Spleen (tissue), 11 donors: ENCODE results near the gene DGAT2. TPM values are rescaled to one million over a fixed set of nuclear protein-coding genes. Genes with fewer than 3 reads are reported as not detected.
A peak's percentile ranks its signal among the peaks of the same experiment; 100 is the strongest.

Experiments
- DNase-seq: peaks from one replicate; pipeline ENCODE4 v3.0.0-alpha.2; 2020
- H3K27ac ChIP-seq, 8 donors: fragments of 200-600 bp; sonication (generic) in 7 of 8; 1 replicate in 4 of 8; 2 replicates in 4 of 8; pipeline versions ENCODE4 v1.5.0 to v1.8.0; 2016 to 2021; ENCODE audit warnings: inconsistent platforms in 4 of 8, mild to moderate bottlenecking in 4 of 8, moderate library complexity in 1 of 8
- H3K27me3 ChIP-seq, 7 donors: fragments of 200-600 bp; sonication (generic) in 6 of 7; replicated peaks in 1 of 7; 1 replicate in 4 of 7; 2 replicates in 3 of 7; pipeline versions ENCODE4 v1.5.0 to v1.8.0; 2016 to 2021; ENCODE audit warnings: inconsistent platforms in 3 of 7, mild to moderate bottlenecking in 1 of 7
- H3K36me3 ChIP-seq, 6 donors: fragments of 200-600 bp; sonication (generic) in 5 of 6; 1 replicate in 4 of 6; 2 replicates in 2 of 6; pipeline versions ENCODE4 v1.5.0 to v1.8.0; 2016 to 2021; ENCODE audit warnings: inconsistent platforms in 2 of 6
- H3K4me1 ChIP-seq, 6 donors: fragments of 200-600 bp; sonication (generic) in 5 of 6; 1 replicate in 3 of 6; 2 replicates in 3 of 6; pipeline versions ENCODE4 v1.5.0 to v1.8.0; 2016 to 2021; ENCODE audit warnings: inconsistent platforms in 3 of 6
- H3K4me3 ChIP-seq, 8 donors: fragments of 200-600 bp; sonication (generic) in 7 of 8; 1 replicate in 4 of 8; 2 replicates in 4 of 8; pipeline versions ENCODE4 v1.5.0 to v1.8.0; 2016 to 2021; ENCODE audit warnings: inconsistent platforms in 4 of 8, mild to moderate bottlenecking in 4 of 8, moderate library complexity in 2 of 8
- H3K9me3 ChIP-seq, 8 donors: fragments of 200-600 bp; sonication (generic) in 7 of 8; 1 replicate in 4 of 8; 2 replicates in 4 of 8; pipeline versions ENCODE4 v1.5.0 to v1.8.0; 2016 to 2021; ENCODE audit warnings: inconsistent platforms in 4 of 8
- CTCF ChIP-seq, 11 experiments: fragments of 200-600 bp in 7 of 11; fragments of 450-650 bp in 4 of 11; sonication (generic) in 4 of 11; IDR thresholded peaks in 8 of 11; conservative IDR thresholded peaks in 3 of 11; 1 replicate in 7 of 11; 2 replicates in 4 of 11; pipeline versions ENCODE4 v1.4.0 to v1.8.0; 2016 to 2021; ENCODE audit warnings: antibody characterized with exemption in 11 of 11, inconsistent platforms in 4 of 11, mild to moderate bottlenecking in 1 of 11
- POLR2A ChIP-seq, 3 donors: fragments of 450-650 bp; IDR thresholded peaks; one replicate each; pipeline ENCODE4 v1.5.1; 2017; ENCODE audit warnings: antibody characterized with exemption in 3 of 3, mild to moderate bottlenecking in 1 of 3
- POLR2AphosphoS5 ChIP-seq, 3 donors: sonication (generic); formaldehyde crosslinking; IDR thresholded peaks; one replicate each; pipeline ENCODE4 v1.5.1; 2017; ENCODE audit warnings: antibody characterized with exemption in 3 of 3
- WGBS, 5 donors: extraction: QIAGEN DNeasy Blood & Tissue Kit in 3 of 5; methylation state at CpG; one replicate each; pipeline versions ENCODE4 v1.1.5 to v1.1.7; 2013 to 2018; 5-methylcytosine and 5-hydroxymethylcytosine counted together
- intact Hi-C: fragments of 100-400 bp; cut with DNase I; formaldehyde crosslinking; loops from one replicate; pipeline ENCODE4 v1.15.0; 2023; ENCODE audit warnings: low total_unique reads
- polyA plus RNA-seq, 3 donors: library from polyadenylated mRNA; stranded (reverse); fragments of 200-250 nt; gene quantifications; one replicate each; pipeline ENCODE4 v1.2.1, GENCODE V29; 2013
- total RNA-seq, 7 donors: library from RNA; depleted of rRNA in 3 of 7; stranded (reverse); fragments of >200 nt in 3 of 7; fragmentation: NEBNext Ultra II Directional in 4 of 7; extraction: Animal tissue kit (Norgen Biotek cat#: 25700) in 4 of 7; gene quantifications; one replicate each; pipeline versions ENCODE4 v1.1.0 to v1.2.1, GENCODE V29; 2016 to 2021
- donor health status: healthy with polysubstance abuse.
- donor health status: DM: no; HTN: no; CAD: no; lungs with moderate emphysema.
- donor health status: DM: no; HTN: no; CAD: no.
- donor health status: Bipolar disorder and iron deficiency.
- donor health status: healthy.
- donor health status: DM: no; HTN: no; CAD: no.
- donor health status: DM: yes; HTN: yes; CAD: no.

Gene DGAT2
- total and polyA plus RNA-seq, 10 donors: 3.5 to 71.7 (median 15.9) TPM

- peak; percentile 72 for DNase-seq
- WGBS, 5 donors: 75 to 81% (median 80%) methylated on average over 12 of the region's 12 CpGs
- no peak overlapping the region for H3K4me3 ChIP-seq
- H3K9me3 ChIP-seq: no peaks in the 10 kb centered on the region
- H3K36me3 ChIP-seq: peaks cover 0 to 46% (median 0%) of the 10 kb centered on the region in 6 donors
- H3K27me3 ChIP-seq: no peaks in the 10 kb centered on the region
- TF ChIP-seq POLR2AphosphoS5 (IDR thresholded peaks at IDR 0.05) (no peak), POLR2A (IDR thresholded peaks at IDR 0.05) (no peak), CTCF (IDR thresholded peaks at IDR 0.05 in 8 of 11, conservative IDR thresholded peaks at IDR 0.05 in 3 of 11) (no peak)
- intact Hi-C loops: loop anchor here (2.0 to 10.0 kb wide), 2 partner anchors 65 to 353 kb away; no protein-coding TSS in a partner anchor
- peak overlapping the region in 5 of 8 donors; percentile 13 to 64 (median 50) for H3K27ac ChIP-seq
- H3K4me1 ChIP-seq: peaks cover 4 to 28% (median 18%) of the 10 kb centered on the region in 6 donors
Observed at GRCh38 chr11:75802021-75802912, 33.7 kb downstream of the DGAT2 start.

GRCh38 chr11:75802913-75803820 is 34.6 kb downstream of the DGAT2 start:
- H3K27ac ChIP-seq: peak overlapping the region in 1 of 8 donors; percentile 60
- H3K4me3 ChIP-seq: no peak overlapping the region
- H3K27me3 ChIP-seq: no peaks in the 10 kb centered on the region
- H3K36me3 ChIP-seq: peaks cover 0 to 37% (median 0%) of the 10 kb centered on the region in 6 donors
- peak; percentile 83 for DNase-seq
- H3K9me3 ChIP-seq: no peaks in the 10 kb centered on the region
- intact Hi-C loops: loop anchor here (2.0 to 10.0 kb wide), 2 partner anchors 64 to 352 kb away; no protein-coding TSS in a partner anchor
- 42 to 56% (median 51%) methylated on average over 9 to 10 of the region's 10 CpGs for WGBS, 5 donors
- peaks cover 4 to 28% (median 18%) of the 10 kb centered on the region in 6 donors for H3K4me1 ChIP-seq
- TF ChIP-seq POLR2AphosphoS5 (IDR thresholded peaks at IDR 0.05) (peak in 1 of 3 donors; percentile 54), POLR2A (IDR thresholded peaks at IDR 0.05) (no peak), CTCF (IDR thresholded peaks at IDR 0.05 in 8 of 11, conservative IDR thresholded peaks at IDR 0.05 in 3 of 11) (peak; percentile 86 to 94 (median 91))

GRCh38 chr11:75809111-75809510 is 40.5 kb downstream of the DGAT2 start:
- TF ChIP-seq POLR2AphosphoS5 (IDR thresholded peaks at IDR 0.05) (no peak), CTCF (IDR thresholded peaks at IDR 0.05 in 8 of 11, conservative IDR thresholded peaks at IDR 0.05 in 3 of 11) (no peak), POLR2A (IDR thresholded peaks at IDR 0.05) (no peak)
- intact Hi-C loops: loop anchor here (10.0 kb wide), 1 partner anchor 346 kb away; no protein-coding TSS in a partner anchor
- 45 to 61% (median 54%) methylated on average over 2 of the region's 2 CpGs for WGBS, 5 donors
- Histone ChIP-seq H3K36me3 (no peaks in the 10 kb centered on the region), H3K27ac (no peak overlapping the region), H3K27me3 (no peaks in the 10 kb centered on the region), H3K4me1 (peaks cover 4 to 32% (median 15%) of the 10 kb centered on the region in 6 donors), H3K9me3 (no peaks in the 10 kb centered on the region), H3K4me3 (no peak overlapping the region)
- no peak for DNase-seq
